NB4 (cell line): ENCODE measurements around the gene INPP5E.

Experiments used
- POLR2A ChIP-seq: IDR thresholded peaks from 2 replicates; pipeline ENCODE4 v1.6.1; 2011; ENCODE audit warnings: mild to moderate bottlenecking; ENCODE audit not compliant: insufficient read length; ENCODE audit errors: extremely low read depth
- TF ChIP-seq, protein P1 (sequence below): IDR thresholded peaks from one replicate; pipeline ENCODE4 v1.5.1; 2012; ENCODE audit warnings: low read depth, low read length

DNA sequence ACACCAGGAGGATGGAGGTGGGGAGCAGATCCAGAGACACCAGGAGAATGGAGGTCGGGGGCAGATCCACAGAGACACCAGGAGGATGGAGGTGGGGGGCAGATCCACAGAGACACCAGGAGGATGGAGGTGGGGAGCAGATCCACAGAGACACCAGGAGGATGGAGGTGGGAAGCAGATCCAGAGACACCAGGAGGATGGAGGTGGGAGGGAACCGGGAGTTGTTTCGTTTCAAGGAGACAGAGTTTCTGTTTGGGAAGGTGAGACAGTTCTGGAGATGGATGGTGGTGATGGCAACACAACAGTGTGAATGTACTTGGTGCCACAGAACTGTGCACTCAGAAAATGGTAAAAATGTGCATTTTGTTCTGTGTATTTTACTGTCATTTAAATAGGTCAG is 9.0 kb upstream of the INPP5E start:
- TF ChIP-seq, protein P1, sequence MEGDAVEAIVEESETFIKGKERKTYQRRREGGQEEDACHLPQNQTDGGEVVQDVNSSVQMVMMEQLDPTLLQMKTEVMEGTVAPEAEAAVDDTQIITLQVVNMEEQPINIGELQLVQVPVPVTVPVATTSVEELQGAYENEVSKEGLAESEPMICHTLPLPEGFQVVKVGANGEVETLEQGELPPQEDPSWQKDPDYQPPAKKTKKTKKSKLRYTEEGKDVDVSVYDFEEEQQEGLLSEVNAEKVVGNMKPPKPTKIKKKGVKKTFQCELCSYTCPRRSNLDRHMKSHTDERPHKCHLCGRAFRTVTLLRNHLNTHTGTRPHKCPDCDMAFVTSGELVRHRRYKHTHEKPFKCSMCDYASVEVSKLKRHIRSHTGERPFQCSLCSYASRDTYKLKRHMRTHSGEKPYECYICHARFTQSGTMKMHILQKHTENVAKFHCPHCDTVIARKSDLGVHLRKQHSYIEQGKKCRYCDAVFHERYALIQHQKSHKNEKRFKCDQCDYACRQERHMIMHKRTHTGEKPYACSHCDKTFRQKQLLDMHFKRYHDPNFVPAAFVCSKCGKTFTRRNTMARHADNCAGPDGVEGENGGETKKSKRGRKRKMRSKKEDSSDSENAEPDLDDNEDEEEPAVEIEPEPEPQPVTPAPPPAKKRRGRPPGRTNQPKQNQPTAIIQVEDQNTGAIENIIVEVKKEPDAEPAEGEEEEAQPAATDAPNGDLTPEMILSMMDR = no peak
- no peak for TF ChIP-seq POLR2A
